Activated CD8-positive, alpha-beta memory T cell treated with anti-CD3 and anti-CD28 coated beads, Interleukin-2, amount 50 U/mL, for 24 hours (primary cell): Measurements from ENCODE around the gene PARN.
"Not testable (repeated sequence)": the region's sequence is repeated elsewhere in the genome, so short reads cannot be mapped to it uniquely, and the experiment has no call there.

Experiments used
- DNase-seq: peaks from one replicate; pipeline ENCODE4 v3.0.0-alpha.2; 2020; ENCODE audit errors: extremely low read depth

Gene PARN

GRCh38 chr16:14629919-14630619, at the start of gene PARN:
PARN (minus strand) TSS chr16:14630260; CDS start chr16:14630125, 135 bp downstream.
- DNase-seq: peak; percentile 91

DNA sequence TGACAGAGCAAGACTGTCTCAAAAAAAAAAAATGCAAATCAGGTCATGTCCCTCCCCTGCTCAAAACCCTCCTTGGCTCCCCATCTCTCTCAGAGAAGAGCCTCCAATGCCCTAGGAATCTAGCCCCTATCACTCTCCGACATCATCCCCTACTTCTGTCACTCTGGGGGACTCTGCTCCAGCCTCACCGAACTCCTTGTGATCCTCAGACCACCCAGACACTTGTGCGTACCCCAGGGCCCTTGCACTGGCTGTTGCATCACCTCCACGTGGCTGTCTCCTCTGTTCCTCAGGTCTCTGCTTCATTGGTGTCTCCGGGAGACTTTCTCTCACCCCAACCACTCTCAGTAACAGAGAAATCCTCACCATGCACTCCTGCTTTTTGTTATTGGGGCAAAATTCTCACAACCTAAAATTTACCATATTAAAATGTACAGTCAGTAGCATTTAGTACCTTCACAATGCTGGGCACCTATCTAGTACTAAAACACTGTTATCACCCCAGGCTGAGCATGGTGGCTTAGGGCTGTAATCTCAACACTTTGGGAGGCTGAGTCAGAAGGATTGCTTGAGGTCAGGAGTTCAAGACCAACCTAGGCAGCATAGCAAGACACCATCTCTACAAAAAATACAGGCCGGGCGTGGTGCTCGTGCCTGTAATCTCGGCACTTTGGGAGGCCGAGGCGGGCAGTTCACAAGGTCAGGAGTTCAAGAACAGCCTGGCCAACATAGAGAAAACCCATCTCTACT, 48.9 kb upstream of the PARN start:
- DNase-seq: no peak

GRCh38 chr16:14677627-14678026, 47.6 kb upstream of the PARN start:
- DNase-seq: no peak

DNA sequence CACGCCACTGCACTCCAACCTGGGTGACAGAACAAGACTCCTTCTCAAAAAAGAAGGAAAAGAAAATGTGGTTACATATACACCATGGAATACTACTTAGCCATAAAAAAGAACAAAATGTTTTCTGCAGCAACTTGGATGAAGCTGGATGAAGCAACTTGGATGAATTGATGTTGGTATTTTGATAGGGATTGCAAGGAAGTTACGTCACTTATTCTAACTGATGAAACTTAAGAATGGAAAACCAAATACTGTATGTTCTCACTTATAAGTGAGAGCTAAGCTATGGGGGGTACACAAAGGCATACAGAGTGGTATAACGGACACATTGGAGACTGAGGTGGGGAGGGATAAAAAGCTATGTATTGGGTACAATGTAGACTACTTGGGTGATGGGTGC, 46.6 kb upstream of the PARN start:
- no peak for DNase-seq

GRCh38 chr16:14672403-14672971, 42.4 kb upstream of the PARN start:
- DNase-seq: no peak

- DNase-seq: no peak
Observed at GRCh38 chr16:14669776-14670175, 39.7 kb upstream of the PARN start.

DNA sequence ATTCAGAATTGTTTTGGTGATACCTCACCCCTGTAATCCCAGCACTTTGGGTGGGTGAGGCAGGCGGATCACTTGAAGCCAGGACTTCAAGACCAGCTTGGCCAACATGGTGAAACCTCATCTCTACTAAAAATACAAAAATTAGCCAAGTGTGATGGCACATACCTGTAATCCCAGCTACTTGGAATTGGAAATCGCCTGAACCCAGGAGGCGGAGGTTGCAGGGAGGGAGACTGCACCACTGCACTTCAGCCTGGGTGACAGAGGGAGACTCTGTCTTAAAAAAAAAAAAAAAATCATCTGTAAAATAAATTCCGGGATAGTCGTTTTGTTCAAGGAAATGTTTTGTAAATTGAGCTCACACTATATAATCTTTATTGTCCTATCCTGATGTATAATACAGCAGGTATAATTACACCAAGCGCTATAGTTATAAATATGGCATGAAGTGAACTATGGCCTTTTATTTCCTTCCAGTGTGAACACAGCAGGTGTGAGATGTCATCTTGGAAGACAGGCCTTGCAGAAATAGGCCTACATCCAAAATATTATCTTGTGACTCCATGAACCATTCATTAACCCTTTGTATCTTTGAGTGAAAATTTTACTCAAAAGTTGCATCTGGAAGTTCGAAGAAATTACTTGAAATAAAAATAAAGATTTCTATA, 38.6 kb upstream of the PARN start:
- DNase-seq: no peak

DNA sequence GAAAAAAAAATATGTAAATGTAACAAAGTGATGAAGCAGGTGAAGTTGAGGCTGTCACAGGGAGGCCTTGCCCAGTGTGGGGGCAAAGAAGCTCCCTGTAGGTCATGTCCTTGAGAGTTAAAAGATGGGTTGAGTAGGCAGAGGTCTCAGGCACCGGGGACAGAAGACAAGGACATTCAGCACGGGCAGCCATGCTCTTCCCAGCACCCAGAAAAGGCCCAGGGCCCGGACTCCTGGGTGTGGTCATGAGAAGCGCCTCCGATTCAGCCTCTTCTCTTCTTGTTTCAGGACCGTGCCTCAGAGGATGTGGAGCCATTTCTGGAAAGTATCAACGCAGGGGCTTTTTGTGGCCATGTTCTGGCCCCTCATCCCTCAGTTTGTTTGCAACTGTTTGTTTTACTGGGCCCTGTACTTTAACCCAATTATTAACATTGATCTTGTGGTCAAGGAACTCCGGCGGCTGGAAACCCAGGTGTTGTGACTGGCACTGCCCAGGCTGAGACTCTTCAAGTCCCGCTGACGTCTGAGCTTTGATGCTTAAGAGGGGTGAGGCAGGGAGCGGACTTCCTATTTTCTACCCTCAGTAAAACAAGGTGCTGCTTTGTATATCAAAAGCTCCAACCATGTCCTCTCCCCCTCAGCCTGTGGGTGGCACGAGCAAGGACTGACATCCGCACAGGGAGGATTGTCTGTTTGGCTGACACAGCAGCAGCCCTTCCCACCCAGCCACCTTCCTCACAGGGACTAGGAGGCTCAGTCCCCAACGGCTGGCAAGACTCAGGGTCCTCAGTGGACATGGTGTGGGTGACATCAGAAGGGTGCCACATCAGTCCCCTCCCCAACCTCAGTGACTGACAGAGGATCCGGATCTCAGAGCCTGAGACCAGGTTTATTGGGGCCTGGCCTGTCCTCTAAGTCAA, 37.5 kb upstream of the PARN start:
- no peak for DNase-seq

GRCh38 chr16:14658063-14658462, 28.0 kb upstream of the PARN start:
- no peak for DNase-seq

DNA sequence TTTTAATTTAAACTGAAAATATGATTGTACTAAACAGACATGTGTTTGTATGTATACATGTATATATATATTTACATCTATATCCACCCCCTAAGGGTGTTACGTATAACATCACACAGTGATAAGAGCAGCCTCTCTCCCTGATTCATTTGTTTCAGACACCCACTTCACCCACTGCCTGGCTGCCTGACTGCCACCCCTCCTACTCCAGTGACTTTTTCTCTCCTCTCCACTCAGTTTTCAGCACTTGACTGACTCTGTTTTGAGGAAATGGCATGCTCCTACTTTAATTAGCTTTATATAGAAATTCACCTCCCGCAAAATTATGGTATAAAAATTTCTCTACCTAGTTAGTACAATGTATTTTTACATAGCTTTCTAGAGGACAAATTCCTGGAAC, 22.7 kb upstream of the PARN start:
- no peak for DNase-seq

- no peak for DNase-seq
Observed at GRCh38 chr16:14650629-14651028, 20.6 kb upstream of the PARN start.

DNA sequence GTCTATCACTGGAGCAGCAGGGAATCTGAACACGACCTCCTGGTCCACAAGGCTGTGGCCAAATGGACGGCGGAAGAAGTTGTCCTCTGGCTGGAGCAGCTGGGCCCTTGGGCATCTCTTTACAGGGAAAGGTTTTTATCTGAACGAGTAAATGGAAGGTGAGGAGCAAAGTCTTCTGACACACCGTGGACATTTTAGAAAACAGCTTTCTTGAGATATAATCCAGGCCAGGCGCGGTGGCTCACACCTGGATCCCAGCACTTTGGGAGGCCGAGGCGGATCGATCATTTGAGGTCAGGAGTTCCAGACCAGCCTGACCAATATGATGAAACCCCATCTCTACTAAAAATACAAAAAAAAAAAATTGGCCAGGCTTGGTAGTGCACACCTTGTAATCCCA, 19.8 kb upstream of the PARN start:
- no peak for DNase-seq

GRCh38 chr16:14641926-14642325, 11.9 kb upstream of the PARN start:
- no peak for DNase-seq

- no peak for DNase-seq
Observed at GRCh38 chr16:14641206-14641605, 11.1 kb upstream of the PARN start.

DNA sequence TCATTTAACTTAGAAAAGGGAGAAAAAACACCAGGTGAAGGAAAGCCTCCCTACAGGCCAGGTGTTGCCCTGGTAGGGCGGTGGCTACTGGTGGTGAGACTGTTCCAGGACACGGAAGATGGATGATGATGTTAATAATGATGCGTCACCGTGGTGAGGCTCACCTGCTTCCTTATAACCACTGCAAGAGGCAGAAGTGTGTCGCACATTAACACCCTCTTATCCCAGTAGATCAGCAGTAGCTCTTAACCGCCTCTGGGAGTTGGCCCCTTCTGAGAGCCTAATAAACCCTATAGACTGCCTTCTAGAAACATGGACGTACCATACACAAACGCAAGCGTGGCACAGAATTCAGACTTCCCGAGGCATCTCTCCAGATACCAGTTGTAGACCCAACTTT, 10.5 kb upstream of the PARN start:
- no peak for DNase-seq

- not testable (repeated sequence) for DNase-seq
Observed at GRCh38 chr16:14636951-14637240, 6.8 kb upstream of the PARN start.

DNA sequence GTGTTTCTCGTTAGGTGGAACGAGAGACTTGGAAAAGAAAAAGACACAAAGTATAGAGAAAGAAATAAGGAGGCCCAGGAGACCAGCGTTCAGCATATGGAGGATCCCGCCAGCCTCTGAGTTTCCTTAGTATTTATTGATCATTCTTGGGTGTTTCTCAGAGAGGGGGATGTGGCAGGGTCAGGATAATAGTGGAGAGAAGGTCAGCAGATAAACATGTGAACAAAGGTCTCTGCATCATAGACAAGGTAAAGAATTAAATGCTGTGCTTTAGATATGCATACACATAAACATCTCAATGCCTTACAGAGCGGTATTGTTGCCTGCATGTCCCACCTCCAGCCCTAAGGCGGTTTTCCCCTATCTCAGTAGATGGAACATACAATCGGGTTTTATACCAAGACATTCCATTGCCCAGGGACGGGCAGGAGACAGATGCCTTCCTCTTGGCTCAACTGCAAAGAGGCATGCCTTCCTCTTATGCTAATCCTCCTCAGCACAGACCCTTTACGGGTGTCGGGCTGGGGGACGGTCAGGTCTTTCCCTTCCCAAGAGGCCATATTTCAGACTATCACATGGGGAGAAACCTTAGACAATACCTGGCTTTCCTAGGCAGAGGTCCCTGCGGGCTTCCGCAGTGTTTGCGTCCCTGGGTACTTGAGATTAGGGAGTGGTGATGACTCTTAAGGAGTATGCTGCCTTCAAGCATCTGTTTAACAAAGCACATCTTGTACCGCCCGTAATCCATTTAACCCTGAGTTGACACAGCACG, 6.3 kb upstream of the PARN start:
- DNase-seq: not testable (repeated sequence)

DNA sequence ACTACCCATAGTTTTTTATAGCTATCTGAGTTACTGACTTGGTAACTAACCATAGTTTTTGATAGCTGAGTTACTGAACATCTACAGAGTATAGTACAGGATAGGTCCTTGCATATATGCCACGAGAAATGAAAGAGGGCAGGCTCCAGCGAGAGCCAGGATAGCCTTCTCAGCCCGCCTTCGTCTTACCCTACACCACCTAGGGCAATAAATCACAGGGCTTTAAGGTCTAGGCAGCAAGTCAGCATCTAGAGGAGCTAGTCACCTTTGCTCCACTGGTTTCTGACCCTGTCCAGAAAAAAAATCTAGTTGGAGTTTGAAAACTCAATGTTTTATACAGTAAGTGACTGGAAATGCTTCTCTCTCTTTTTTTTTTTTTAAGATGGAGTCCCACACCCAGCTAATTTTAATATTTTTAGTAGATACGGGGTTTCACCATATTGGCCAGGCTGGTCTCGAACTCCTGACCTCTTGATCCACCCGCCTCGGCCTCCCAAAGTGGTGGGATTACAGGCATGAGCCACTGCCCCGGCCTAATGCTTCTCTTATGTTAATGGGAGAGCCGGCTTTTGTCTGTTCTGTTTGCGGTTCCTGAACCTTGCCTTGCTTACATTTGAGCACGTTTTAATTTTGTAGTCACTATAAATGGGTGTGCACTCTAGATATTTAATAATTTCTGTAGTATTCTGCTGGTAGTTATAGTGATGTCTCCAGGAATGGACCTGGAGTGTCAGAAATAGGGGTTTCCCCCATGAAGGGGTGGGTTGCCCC, 5.5 kb upstream of the PARN start:
- no peak for DNase-seq

- DNase-seq: no peak
Observed at GRCh38 chr16:14634389-14634725, 4.3 kb upstream of the PARN start.
